Measurements from ENCODE around the gene KIR3DL1. TPM values are rescaled to one million over a fixed set of nuclear protein-coding genes. Genes with fewer than 3 reads are reported as not detected.
"Not testable (repeated sequence)": the region's sequence is repeated elsewhere in the genome, so short reads cannot be mapped to it uniquely, and the experiment has no call there.

Gene KIR3DL1
- total and polyA plus RNA-seq, 2 of the 13 experiments (the other 11 are each of a cell fraction or from before 2014, with no cell fraction given) = not detected

DNA sequence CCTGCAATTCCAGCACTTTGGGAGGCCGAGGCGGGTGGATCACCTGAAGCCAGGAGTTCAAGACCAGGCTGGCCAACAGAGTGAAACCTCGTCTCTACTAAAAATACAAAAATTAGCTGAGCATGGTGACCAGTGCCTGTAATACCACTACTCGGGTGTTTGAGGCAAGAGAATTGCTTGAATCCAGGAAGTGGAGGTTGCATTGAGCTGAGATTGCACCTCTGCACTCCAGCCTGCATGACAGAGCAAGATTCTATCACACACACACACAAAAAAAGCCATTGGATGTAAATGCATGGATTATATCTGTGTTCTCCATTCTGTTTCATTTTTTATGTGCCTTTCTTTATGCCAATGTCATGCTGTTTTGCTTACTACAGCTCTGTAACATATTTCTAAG lies 8.1 kb downstream of the KIR3DL1 start:
- BruUV-seq (replicated peaks); H3K27me3 ChIP-seq (ENCODE audit: control insufficient read depth in 1 of 2, insufficient read depth in 2 of 2, low read length in 2 of 2); H2AFZ ChIP-seq (ENCODE audit: low read length); H3K27ac ChIP-seq (ENCODE audit: extremely low read length, insufficient read depth, low read length); H3K36me3 ChIP-seq (replicated peaks in 1 of 2; ENCODE audit: control insufficient read depth in 1 of 2, insufficient read depth in 2 of 2, low read length in 2 of 2); H3K4me2 ChIP-seq (ENCODE audit: low read depth, low read length); H3K79me2 ChIP-seq (ENCODE audit: insufficient read depth, low read length); H4K20me1 ChIP-seq (ENCODE audit: insufficient read depth, low read length); FAIRE-seq; POLR2A ChIA-PET; H3K9me3 ChIP-seq (ENCODE audit: low read length); ATAC-seq; H3K4me3 ChIP-seq (replicated peaks in 1 of 3; ENCODE audit: insufficient read depth in 1 of 3, low read depth in 2 of 3, low read length in 3 of 3); intact Hi-C loops (cut with micrococcal nuclease; ENCODE audit: unreplicated experiment); CTCF ChIA-PET (ENCODE audit: low intra/inter-chr PET ratio, low total read pairs); H3K9ac ChIP-seq (ENCODE audit: insufficient read depth, low read depth, low read length); DNase-seq (ENCODE audit: low spot score); in situ Hi-C loops (cut with HindIII; ENCODE audit: extremely low pct_ligation_motif_present, low pct_unique_long_range_greater_than_20kb); H3K4me1 ChIP-seq (ENCODE audit: insufficient read depth, low read length): not testable (repeated sequence)
- 0% methylated on average over 4 of the region's 4 CpGs for WGBS (ENCODE audit: low lambda C conversion rate)

DNA sequence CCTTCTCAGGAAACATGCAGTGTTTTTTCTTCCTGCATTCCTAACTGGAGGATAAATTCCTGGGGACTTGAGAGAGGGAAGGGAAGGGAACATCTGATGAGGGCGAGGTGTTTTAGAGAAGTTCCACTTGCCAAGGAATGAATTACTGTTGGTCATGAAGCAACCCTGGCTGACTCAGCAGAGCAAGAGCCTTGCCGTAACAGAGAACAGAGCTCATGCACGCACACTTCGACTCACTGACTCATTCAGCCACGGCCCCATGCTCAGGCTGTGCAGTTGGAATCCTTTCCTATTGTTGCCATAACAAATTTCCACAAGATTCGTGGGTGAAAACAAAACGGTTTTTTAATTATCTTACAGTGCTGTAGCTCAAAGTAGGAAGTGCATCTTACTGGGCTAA lies 9.1 kb downstream of the KIR3DL1 start:
- H3K9ac ChIP-seq (ENCODE audit: insufficient read depth, low read depth, low read length); H3K27ac ChIP-seq (ENCODE audit: extremely low read length, insufficient read depth, low read length); H3K4me1 ChIP-seq (ENCODE audit: insufficient read depth, low read length); POLR2A ChIA-PET; H3K27me3 ChIP-seq (ENCODE audit: control insufficient read depth in 1 of 2, insufficient read depth in 2 of 2, low read length in 2 of 2); H4K20me1 ChIP-seq (ENCODE audit: insufficient read depth, low read length); H3K79me2 ChIP-seq (ENCODE audit: insufficient read depth, low read length); H3K4me3 ChIP-seq (replicated peaks in 1 of 3; ENCODE audit: insufficient read depth in 1 of 3, low read depth in 2 of 3, low read length in 3 of 3); H3K4me2 ChIP-seq (ENCODE audit: low read depth, low read length); in situ Hi-C loops (cut with HindIII; ENCODE audit: extremely low pct_ligation_motif_present, low pct_unique_long_range_greater_than_20kb); H3K36me3 ChIP-seq (replicated peaks in 1 of 2; ENCODE audit: control insufficient read depth in 1 of 2, insufficient read depth in 2 of 2, low read length in 2 of 2); H3K9me3 ChIP-seq (ENCODE audit: low read length); FAIRE-seq; ATAC-seq; intact Hi-C loops (cut with micrococcal nuclease; ENCODE audit: unreplicated experiment); H2AFZ ChIP-seq (ENCODE audit: low read length); DNase-seq (ENCODE audit: low spot score); CTCF ChIA-PET (ENCODE audit: low intra/inter-chr PET ratio, low total read pairs); BruUV-seq (replicated peaks): not testable (repeated sequence)
- WGBS (ENCODE audit: low lambda C conversion rate) = 0% methylated on average over 2 of the region's 7 CpGs

DNA sequence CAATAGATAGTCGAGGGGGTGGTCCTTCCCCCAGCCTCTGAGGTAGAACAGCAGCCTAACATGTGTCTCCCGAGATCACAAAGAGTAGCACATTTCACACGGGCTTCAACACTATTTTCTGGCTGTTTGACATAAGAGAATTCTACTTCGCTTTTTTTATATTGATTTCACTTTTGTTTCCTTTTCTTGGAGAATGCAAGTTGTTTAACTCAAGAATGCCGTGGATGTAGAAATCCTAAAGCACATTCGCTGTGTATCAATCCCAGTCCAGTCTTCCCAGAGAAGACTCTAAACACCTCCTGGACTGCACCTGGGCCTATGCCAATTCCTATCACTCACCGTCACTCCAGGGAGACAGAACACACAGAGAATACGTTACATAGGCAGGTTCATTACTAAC lies 11.8 kb downstream of the KIR3DL1 start:
- in situ Hi-C loops (cut with HindIII; ENCODE audit: extremely low pct_ligation_motif_present, low pct_unique_long_range_greater_than_20kb); H3K9me3 ChIP-seq (ENCODE audit: low read length); H3K4me3 ChIP-seq (replicated peaks in 1 of 3; ENCODE audit: insufficient read depth in 1 of 3, low read depth in 2 of 3, low read length in 3 of 3); H3K4me1 ChIP-seq (ENCODE audit: insufficient read depth, low read length); H2AFZ ChIP-seq (ENCODE audit: low read length); H3K36me3 ChIP-seq (replicated peaks in 1 of 2; ENCODE audit: control insufficient read depth in 1 of 2, insufficient read depth in 2 of 2, low read length in 2 of 2); H3K79me2 ChIP-seq (ENCODE audit: insufficient read depth, low read length); H3K27ac ChIP-seq (ENCODE audit: extremely low read length, insufficient read depth, low read length); FAIRE-seq; BruUV-seq (replicated peaks); H4K20me1 ChIP-seq (ENCODE audit: insufficient read depth, low read length); ATAC-seq; CTCF ChIA-PET (ENCODE audit: low intra/inter-chr PET ratio, low total read pairs); H3K27me3 ChIP-seq (ENCODE audit: control insufficient read depth in 1 of 2, insufficient read depth in 2 of 2, low read length in 2 of 2); DNase-seq (ENCODE audit: low spot score); POLR2A ChIA-PET; H3K9ac ChIP-seq (ENCODE audit: insufficient read depth, low read depth, low read length); H3K4me2 ChIP-seq (ENCODE audit: low read depth, low read length); intact Hi-C loops (cut with micrococcal nuclease; ENCODE audit: unreplicated experiment): not testable (repeated sequence)
- WGBS (ENCODE audit: low lambda C conversion rate) = 2% methylated on average over 8 of the region's 8 CpGs

DNA sequence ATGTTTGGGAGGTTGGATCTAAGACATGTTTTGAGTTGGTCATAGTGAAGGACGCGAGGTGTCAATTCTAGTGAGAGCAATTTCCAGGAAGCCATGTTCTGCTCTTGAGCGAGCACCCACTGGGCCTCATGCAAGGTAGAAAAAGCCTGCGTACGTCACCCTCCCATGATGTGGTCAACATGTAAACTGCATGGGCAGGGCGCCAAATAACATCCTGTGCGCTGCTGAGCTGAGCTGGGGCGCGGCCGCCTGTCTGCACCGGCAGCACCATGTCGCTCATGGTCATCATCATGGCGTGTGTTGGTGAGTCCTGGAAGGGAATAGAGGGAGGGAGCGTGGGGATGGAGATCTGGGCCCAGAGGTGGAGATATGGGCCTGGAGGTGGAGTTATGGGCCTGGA lies 16.2 kb downstream of the KIR3DL1 start, which contains the start of gene KIR2DS4:
KIR2DS4 (plus strand) TSS at position 181 of the 400 bp plus-strand sequence.
- H2AFZ ChIP-seq (ENCODE audit: low read length); H4K20me1 ChIP-seq (ENCODE audit: insufficient read depth, low read length); intact Hi-C loops (cut with micrococcal nuclease; ENCODE audit: unreplicated experiment); H3K27me3 ChIP-seq (ENCODE audit: control insufficient read depth in 1 of 2, insufficient read depth in 2 of 2, low read length in 2 of 2); CTCF ChIA-PET (ENCODE audit: low intra/inter-chr PET ratio, low total read pairs); in situ Hi-C loops (cut with HindIII; ENCODE audit: extremely low pct_ligation_motif_present, low pct_unique_long_range_greater_than_20kb); H3K9ac ChIP-seq (ENCODE audit: insufficient read depth, low read depth, low read length); ATAC-seq; H3K4me2 ChIP-seq (ENCODE audit: low read depth, low read length); H3K4me3 ChIP-seq (replicated peaks in 1 of 3; ENCODE audit: insufficient read depth in 1 of 3, low read depth in 2 of 3, low read length in 3 of 3); FAIRE-seq; POLR2A ChIA-PET; H3K9me3 ChIP-seq (ENCODE audit: low read length); H3K4me1 ChIP-seq (ENCODE audit: insufficient read depth, low read length); H3K79me2 ChIP-seq (ENCODE audit: insufficient read depth, low read length); H3K27ac ChIP-seq (ENCODE audit: extremely low read length, insufficient read depth, low read length); DNase-seq (ENCODE audit: low spot score); BruUV-seq (replicated peaks); H3K36me3 ChIP-seq (replicated peaks in 1 of 2; ENCODE audit: control insufficient read depth in 1 of 2, insufficient read depth in 2 of 2, low read length in 2 of 2): not testable (repeated sequence)
- WGBS (ENCODE audit: low lambda C conversion rate) = 82% methylated on average over 10 of the region's 14 CpGs

Measured in HepG2 (cell line).